GM03348 (cell line): Measurements from ENCODE around the gene PSMD11.

Experiments
- DNase-seq: peaks from one replicate; pipeline ENCODE4 v3.0.0; 2012; ENCODE audit warnings: low spot score

PSMD11 gene

GRCh38 chr17:32467949-32468348, 23.6 kb downstream of the PSMD11 start:
- DNase-seq = no peak

- DNase-seq = no peak
These were observed 26.3 kb downstream of the PSMD11 start for GRCh38 chr17:32470405-32471167.

DNA sequence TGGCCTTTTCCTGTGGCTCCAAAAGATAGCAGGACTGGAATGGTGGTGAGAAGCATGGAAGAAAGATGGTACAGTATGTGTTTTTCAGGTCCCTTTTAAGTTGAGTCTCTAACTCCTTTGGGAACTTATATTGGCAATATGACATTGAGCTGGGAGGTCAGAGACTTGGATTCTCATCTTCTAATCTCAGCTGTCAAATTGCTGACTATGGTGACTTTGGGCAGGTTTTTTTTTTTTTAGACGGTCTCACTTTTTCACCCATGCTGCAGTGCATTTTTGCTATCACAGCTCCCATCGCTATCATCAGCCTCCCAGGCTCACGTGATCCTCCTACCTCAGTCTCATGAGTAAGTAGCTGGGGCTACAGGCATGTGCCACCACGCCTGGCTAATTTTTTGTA, 27.3 kb downstream of the PSMD11 start:
- no peak for DNase-seq

DNA sequence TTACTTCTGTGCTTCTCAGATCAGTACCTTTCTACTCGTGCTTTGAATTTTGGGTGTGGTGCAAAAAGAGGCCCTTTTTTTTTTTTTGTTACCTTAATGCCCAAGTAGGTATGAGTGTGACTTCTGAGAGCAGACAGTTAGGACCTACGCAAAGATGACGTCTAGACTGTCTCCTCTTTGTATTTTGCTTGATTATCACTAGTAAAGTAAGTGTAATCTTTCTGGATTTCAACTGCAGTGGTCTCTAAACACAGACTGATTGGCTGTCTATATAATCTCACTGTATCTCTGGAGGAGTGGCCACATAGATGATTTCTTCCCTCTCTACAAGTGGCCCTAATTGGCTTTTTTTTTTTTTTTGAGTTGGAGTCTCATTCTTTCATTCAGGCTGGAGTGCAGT, 30.9 kb downstream of the PSMD11 start:
- no peak for DNase-seq

DNA sequence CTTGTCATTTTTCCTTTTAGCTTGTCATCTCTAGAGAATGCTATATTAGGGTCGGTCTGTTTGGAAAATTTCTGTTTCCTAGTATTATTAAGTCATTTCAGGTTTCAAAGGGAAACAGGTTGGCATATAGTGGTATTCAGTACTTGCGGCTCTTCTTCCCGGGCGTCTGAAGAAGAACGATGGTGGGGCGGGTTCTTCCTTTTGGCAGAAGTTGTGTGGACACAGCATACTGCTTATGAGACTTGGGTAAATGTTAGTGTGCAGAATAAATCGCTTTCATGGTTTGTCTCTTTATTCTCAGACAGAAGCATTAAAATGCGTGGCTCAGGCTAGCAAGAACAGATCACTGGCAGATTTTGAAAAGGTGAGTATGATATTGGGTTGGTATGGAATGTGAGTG, 32.9 kb downstream of the PSMD11 start:
- no peak for DNase-seq

GRCh38 chr17:32479074-32479617, 34.8 kb downstream of the PSMD11 start:
- DNase-seq = no peak

GRCh38 chr17:32481193-32481592, 36.9 kb downstream of the PSMD11 start:
- DNase-seq = no peak

GRCh38 chr17:32482568-32483320, 38.4 kb downstream of the PSMD11 start:
- DNase-seq = no peak

DNA sequence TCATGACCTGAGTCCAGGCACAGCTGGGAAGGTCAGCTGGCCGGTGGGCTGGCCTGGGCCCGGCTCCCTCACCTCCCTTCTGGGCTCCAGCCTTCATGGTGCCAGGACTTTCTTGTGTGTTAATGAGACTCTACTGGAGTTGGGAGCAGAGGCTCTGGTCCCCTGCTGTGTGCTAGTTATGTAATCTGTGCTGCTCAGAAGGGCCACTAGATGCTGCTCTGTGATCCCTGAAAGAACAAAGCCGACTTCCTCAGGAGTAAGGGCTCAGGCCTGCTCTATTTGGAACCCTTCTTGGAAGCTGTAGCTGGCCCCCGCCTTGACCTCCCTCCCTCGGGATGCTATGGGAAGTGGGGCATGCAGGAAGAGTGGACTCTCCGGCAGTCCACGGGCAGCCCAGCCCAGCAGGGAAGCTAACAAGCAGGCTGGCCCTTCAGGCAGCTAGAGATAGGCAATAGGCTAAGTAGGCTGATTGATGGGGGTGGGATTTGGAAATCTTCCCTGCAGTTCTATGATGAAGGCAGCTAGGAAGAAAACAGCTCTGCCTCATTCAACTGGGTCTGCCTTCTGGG, 39.2 kb downstream of the PSMD11 start:
- DNase-seq = peak; percentile 88

GRCh38 chr17:32484041-32484461, 39.7 kb downstream of the PSMD11 start:
- no peak for DNase-seq

DNA sequence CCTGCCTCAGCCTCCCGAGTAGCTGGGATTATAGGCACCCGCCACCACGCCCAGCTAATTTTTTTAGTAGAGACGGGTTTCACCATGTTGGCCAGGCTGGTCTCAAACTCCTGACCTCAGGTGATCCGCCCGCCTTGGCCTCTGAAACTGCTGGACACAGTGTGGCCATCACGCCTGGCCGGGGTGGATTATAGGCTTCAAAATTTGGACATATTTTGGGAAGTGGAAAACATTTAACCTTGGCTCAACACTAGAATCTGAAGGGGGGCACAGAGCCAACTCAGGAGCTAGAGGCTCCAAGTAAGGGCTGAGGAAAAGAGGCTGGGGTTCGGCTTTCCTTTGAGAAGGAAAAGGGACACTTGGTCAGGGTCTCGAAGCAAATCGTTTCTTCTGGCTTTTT, 40.3 kb downstream of the PSMD11 start:
- DNase-seq = no peak

DNA sequence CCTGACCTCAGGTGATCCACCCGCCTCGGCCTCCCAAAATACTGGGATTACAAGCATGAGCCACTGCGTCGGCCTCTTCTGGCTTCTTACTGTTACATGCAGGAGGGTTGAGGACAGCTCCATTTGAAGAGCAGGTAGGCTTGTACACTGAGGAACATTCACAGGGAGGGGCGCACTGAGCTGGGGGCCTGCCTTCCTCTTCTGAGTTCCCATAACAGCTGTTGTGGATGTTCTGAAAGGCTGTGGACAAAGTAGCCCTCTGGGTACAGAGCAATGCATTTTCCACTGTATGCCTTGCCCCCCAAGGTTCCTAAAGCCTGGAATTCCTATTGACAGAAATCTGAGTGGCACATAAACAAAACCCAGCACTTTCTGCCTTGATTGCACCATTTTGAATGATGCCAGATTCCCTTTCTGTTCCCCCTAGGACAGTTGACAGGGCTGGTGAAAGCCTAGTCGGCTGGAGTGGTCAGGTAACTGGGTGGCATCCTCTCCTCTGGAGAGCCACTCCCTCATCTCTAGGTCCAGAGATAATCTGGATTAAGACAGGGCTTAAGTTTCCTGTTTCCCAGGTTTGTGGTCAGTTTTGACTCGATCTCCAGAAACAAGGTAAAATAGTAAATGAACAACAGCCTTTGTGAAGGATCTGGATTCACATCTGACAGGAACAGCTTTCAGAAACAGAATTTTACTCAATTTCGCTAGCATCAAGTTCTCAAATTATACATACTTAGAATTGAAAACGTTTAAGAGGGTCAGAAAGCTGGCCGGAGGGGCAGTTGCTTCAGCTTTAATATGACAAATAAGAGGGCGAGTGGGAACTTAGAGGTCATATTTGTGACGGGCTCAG, 41.2 kb downstream of the PSMD11 start:
- no peak for DNase-seq

DNA sequence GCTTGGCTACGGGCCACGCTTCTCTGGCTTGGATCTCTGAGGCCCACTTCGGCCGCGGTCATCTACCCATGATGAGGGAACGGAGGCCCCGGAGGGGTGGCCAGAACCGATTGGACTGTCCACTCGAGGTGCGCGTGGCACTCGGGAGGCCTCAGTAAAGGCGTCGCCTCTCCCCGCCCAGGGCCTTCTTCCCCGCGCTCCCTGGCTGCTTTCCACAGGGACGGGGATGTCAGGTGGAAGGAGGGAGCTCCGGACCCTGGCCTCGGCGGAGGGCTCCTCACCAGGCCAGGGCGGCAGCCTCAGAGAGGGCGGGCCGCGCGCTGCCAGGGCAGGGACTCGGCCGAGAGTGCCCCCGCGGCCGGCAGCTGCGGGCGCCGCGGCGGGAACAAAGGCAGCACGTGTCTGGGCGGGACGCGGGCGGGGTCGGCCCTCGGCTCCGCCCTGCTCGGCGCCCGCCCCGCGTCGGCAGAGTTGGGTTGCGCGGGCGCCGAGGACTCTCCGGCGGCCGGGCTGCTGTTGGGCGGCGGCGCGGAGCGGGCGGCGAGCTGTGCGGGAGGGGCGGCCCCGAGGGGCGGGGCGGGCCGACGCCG, 41.9 kb downstream of the PSMD11 start:
- DNase-seq = peak; percentile 96

DNA sequence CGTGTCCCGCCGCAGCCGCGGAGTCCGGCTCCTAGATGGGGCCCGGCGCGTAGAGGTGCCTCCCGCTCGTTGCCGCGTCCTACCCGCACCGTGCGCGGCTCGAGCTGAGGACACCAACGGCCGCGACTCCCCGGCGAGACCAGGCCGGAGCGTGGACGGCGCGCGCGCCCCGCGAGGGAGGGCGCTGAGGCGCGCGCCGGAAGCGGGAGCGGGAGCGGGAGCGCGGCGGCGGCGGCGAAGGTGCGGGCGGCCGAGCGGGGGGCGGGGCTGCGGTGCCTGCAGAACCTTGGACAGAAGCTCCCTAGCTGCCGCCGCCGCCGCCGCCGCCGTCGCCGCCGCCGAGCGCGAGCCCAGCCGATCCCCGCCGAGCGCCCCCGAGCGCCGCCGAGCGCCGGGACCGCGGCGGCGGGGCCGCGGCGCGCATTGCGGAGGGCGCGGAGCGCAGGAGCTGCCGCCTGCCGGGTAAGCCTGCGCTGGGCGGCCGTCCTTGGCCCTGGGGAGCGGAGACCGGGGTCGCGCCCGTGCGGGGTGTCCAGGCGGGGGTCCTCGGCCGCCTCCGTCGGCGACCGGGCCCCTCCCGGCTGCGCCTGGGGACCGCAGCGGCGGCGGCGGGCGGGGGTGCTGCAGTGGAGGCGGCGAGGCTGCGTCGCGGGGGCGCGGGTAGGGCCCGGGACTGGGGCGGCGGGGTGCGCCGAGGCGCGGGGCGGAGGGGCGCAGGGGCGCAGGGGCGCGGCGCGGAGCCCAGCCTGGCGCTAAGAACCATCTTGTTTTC, 42.6 kb downstream of the PSMD11 start, which contains the start of gene CDK5R1:
Gene CDK5R1, plus strand, starts transcription at position 293 of the 772 bp plus-strand sequence. CDS start 628 bp downstream, outside the sequence.
- DNase-seq = peak; percentile 93

DNA sequence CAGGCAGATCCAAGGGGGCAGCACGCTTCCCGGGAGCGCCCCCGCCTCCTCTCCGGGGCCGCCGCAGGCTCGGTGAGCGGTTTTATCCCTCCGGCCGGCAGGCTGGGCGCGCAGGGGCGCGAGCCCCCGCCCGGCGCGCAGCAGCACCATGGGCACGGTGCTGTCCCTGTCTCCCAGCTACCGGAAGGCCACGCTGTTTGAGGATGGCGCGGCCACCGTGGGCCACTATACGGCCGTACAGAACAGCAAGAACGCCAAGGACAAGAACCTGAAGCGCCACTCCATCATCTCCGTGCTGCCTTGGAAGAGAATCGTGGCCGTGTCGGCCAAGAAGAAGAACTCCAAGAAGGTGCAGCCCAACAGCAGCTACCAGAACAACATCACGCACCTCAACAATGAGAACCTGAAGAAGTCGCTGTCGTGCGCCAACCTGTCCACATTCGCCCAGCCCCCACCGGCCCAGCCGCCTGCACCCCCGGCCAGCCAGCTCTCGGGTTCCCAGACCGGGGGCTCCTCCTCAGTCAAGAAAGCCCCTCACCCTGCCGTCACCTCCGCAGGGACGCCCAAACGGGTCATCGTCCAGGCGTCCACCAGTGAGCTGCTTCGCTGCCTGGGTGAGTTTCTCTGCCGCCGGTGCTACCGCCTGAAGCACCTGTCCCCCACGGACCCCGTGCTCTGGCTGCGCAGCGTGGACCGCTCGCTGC, 43.3 kb downstream of the PSMD11 start:
- DNase-seq = peak; percentile 50

- DNase-seq = no peak
These were observed 43.9 kb downstream of the PSMD11 start for GRCh38 chr17:32488177-32488542.

GRCh38 chr17:32488604-32489180, 44.4 kb downstream of the PSMD11 start:
- DNase-seq = no peak

GRCh38 chr17:32489320-32490100, 45.2 kb downstream of the PSMD11 start:
- DNase-seq = no peak

- no peak for DNase-seq
These were observed 45.8 kb downstream of the PSMD11 start for GRCh38 chr17:32490101-32490482.
